AG04450 (cell line): ENCODE results near the gene COL13A1. TPM values are rescaled to one million over a fixed set of nuclear protein-coding genes. Genes with fewer than 3 reads are reported as not detected.

Experiments used
- CTCF ChIA-PET: fragments of 300-600, 350-600 bp; formaldehyde crosslinking; extraction: SDS; loops from one replicate; lab custom pipeline; 2022; ENCODE audit warnings: antibody characterized with exemption, inconsistent platforms; lab: Charles Lee
- POLR2A ChIA-PET: fragments of 350-600 bp; formaldehyde crosslinking; extraction: SDS; loops from one replicate; lab custom pipeline; 2021; ENCODE audit warnings: antibody characterized with exemption, inconsistent platforms; lab: Yijun Ruan, JAX
- DNase-seq: peaks from one replicate; pipeline ENCODE4 v3.0.0-alpha.2; 2011; ENCODE audit warnings: low read depth, low spot score
- H3K27ac ChIP-seq: one replicate; pipeline ENCODE4 v1.5.1; 2012; ENCODE audit warnings: low read depth, low read length, control low read depth
- H3K27me3 ChIP-seq: one replicate; pipeline ENCODE4 v1.6.0; 2012; ENCODE audit warnings: low read length; ENCODE audit not compliant: control insufficient read depth, insufficient read depth
- H3K4me3 ChIP-seq: 2 replicates; pipeline ENCODE4 v1.5.1; 2011; ENCODE audit warnings: mild to moderate bottlenecking, low read depth, low read length, control low read depth
- H3K9me3 ChIP-seq: 2 replicates; pipeline ENCODE4 v1.5.1; 2012; ENCODE audit warnings: low read length; ENCODE audit not compliant: control insufficient read depth, insufficient read depth
- CTCF ChIP-seq: IDR thresholded peaks from 2 replicates; pipeline ENCODE4 v1.5.1; 2011; ENCODE audit warnings: low read depth, low read length, control low read depth, inconsistent platforms
- polyA plus RNA-seq: library from polyadenylated mRNA; depleted of rRNA; stranded (reverse); fragments of >200 nt; gene quantifications from 2 replicates; pipeline ENCODE4 v1.2.3, GENCODE V29; 2011

Gene COL13A1
- polyA plus RNA-seq, 1 experiment = 13.1 TPM

- no peak for TF ChIP-seq CTCF
- ChIA-PET CTCF (interaction anchor here (1.3 to 4.2 kb wide), 4 partner anchors 13 to 81 kb away, joined by 3 to 22 read pairs (median 4); no protein-coding TSS in a partner anchor), POLR2A (no interaction called here)
- Histone ChIP-seq H3K4me3 (no peak overlapping the region), H3K9me3 (peaks cover 8% of the 10 kb centered on the region), H3K27me3 (peaks cover 9% of the 10 kb centered on the region), H3K27ac (no peak overlapping the region)
- no peak for DNase-seq
Measured at GRCh38 chr10:69973678-69974077, 172.0 kb downstream of the COL13A1 start.

GRCh38 chr10:69974551-69975155 is 172.9 kb downstream of the COL13A1 start:
- Histone ChIP-seq H3K9me3 (peaks cover 8% of the 10 kb centered on the region), H3K27me3 (peaks cover 6% of the 10 kb centered on the region), H3K27ac (no peak overlapping the region), H3K4me3 (no peak overlapping the region)
- peak; percentile 67 for DNase-seq
- TF ChIP-seq CTCF = no peak
- ChIA-PET CTCF (interaction anchor here (1.3 to 4.2 kb wide), 3 partner anchors 14 to 80 kb away, joined by 3 to 22 read pairs (median 4); no protein-coding TSS in a partner anchor), POLR2A (no interaction called here)

GRCh38 chr10:69976795-69977546 is 175.3 kb downstream of the COL13A1 start:
- peaks cover 15% of the 10 kb centered on the region for H3K9me3 ChIP-seq
- DNase-seq = no peak
- ChIA-PET POLR2A (no interaction called here), CTCF (interaction anchor here (1.1 kb wide), 1 partner anchor 62 kb away, joined by 4 read pairs; no protein-coding TSS in a partner anchor)
- H3K27me3 ChIP-seq = peaks cover 14% of the 10 kb centered on the region
- no peak overlapping the region for H3K27ac ChIP-seq
- no peak overlapping the region for H3K4me3 ChIP-seq
- no peak for TF ChIP-seq CTCF

GRCh38 chr10:69979174-69979573 is 177.5 kb downstream of the COL13A1 start:
- Histone ChIP-seq H3K4me3 (no peak overlapping the region), H3K9me3 (peaks cover 18% of the 10 kb centered on the region), H3K27me3 (peaks cover 19% of the 10 kb centered on the region), H3K27ac (no peak overlapping the region)
- ChIA-PET POLR2A (no interaction called here), CTCF (no interaction called here)
- no peak for TF ChIP-seq CTCF
- DNase-seq = no peak

- CTCF ChIA-PET = interaction anchor here (0.6 kb wide), 1 partner anchor 11 kb away, joined by 4 read pairs; no protein-coding TSS in a partner anchor
- Histone ChIP-seq H3K9me3 (peaks cover 18% of the 10 kb centered on the region), H3K27me3 (peaks cover 19% of the 10 kb centered on the region), H3K4me3 (no peak overlapping the region), H3K27ac (no peak overlapping the region)
- DNase-seq = no peak
- POLR2A ChIA-PET = no interaction called here
- no peak for TF ChIP-seq CTCF
Measured at GRCh38 chr10:69980672-69981071, 179.0 kb downstream of the COL13A1 start.
